Measurements from ENCODE around the gene KCTD13. TPM values are rescaled to one million over a fixed set of nuclear protein-coding genes. Genes with fewer than 3 reads are reported as not detected.

The KCTD13 gene
- total RNA-seq, 2 donors from 2014 or later = 14.3 to 49.1 TPM

DNA sequence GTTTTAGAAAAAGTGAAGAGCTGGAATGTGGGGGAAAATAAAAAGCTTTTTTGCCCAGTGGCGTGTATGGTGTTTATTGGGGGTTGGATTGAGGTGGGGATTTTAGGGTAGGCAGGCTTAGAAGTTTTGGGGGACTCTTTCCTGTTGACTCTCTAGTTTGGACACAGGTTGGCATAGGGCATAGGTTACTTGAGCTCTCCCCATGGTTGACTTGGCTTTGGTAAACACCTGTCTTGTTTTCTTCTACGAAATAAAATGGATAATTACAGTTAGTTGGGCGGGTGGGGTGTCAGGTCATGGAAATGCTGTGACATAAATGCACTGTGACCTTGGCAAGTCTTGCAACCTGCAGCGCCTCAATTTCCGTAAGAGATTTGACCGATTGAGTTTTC is 47.0 kb upstream of the KCTD13 start:
- intact Hi-C loops (cut with DNase I) = no loop called here
- Histone ChIP-seq H3K4me1 (peaks cover 35% of the 10 kb centered on the region), H3K4me3 (no peak overlapping the region), H3K27ac (peak overlapping the region in 3 of 4 donors; percentile 68 to 88 (median 88)), H3K9me3 (no peaks in the 10 kb centered on the region), H3K27me3 (no peaks in the 10 kb centered on the region), H3K36me3 (replicated peaks in 1 of 2; ENCODE audit: insufficient read depth in 1 of 2, low read depth in 2 of 2) (peaks cover 0 to 6% of the 10 kb centered on the region in 2 donors)
- no peak for TF ChIP-seq POLR2A (IDR thresholded peaks at IDR 0.05)
- TF ChIP-seq, protein P1, sequence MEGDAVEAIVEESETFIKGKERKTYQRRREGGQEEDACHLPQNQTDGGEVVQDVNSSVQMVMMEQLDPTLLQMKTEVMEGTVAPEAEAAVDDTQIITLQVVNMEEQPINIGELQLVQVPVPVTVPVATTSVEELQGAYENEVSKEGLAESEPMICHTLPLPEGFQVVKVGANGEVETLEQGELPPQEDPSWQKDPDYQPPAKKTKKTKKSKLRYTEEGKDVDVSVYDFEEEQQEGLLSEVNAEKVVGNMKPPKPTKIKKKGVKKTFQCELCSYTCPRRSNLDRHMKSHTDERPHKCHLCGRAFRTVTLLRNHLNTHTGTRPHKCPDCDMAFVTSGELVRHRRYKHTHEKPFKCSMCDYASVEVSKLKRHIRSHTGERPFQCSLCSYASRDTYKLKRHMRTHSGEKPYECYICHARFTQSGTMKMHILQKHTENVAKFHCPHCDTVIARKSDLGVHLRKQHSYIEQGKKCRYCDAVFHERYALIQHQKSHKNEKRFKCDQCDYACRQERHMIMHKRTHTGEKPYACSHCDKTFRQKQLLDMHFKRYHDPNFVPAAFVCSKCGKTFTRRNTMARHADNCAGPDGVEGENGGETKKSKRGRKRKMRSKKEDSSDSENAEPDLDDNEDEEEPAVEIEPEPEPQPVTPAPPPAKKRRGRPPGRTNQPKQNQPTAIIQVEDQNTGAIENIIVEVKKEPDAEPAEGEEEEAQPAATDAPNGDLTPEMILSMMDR (IDR thresholded peaks at IDR 0.05) = no peak
- 34 to 48% methylated on average over 6 of the region's 6 CpGs for WGBS, 2 donors
- no peak for DNase-seq
- no peak for ATAC-seq

DNA sequence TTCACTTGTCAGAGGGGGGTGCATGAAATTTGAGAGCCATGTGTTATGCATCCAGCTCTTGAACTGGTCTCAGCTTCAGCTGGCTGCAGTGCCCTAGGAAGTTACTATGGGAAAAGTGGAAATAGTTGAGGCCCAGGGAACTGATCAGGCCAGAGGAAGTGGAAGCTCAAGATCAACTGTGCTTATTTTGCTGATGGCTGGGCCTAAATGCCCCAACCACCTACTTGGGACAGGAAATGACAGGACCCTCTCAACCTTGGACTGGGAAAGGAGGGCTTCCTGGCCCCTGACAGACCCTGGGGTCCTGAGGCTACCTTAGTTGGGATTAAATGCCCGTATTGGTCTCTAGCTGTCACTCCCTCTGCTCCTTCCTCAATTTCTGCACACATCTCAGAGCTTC is 46.5 kb upstream of the KCTD13 start:
- Histone ChIP-seq H3K27me3 (no peaks in the 10 kb centered on the region), H3K4me1 (peaks cover 35% of the 10 kb centered on the region), H3K9me3 (no peaks in the 10 kb centered on the region), H3K36me3 (replicated peaks in 1 of 2; ENCODE audit: insufficient read depth in 1 of 2, low read depth in 2 of 2) (peaks cover 0 to 3% of the 10 kb centered on the region in 2 donors), H3K27ac (peak overlapping the region in 1 of 4 donors; percentile 88), H3K4me3 (no peak overlapping the region)
- intact Hi-C loops (cut with DNase I) = no loop called here
- TF ChIP-seq, protein P1 (IDR thresholded peaks at IDR 0.05) = no peak
- no peak for TF ChIP-seq POLR2A (IDR thresholded peaks at IDR 0.05)
- 77 to 94% methylated on average over 1 of the region's 1 CpG for WGBS, 2 donors
- DNase-seq (no peak), ATAC-seq (no peak)

DNA sequence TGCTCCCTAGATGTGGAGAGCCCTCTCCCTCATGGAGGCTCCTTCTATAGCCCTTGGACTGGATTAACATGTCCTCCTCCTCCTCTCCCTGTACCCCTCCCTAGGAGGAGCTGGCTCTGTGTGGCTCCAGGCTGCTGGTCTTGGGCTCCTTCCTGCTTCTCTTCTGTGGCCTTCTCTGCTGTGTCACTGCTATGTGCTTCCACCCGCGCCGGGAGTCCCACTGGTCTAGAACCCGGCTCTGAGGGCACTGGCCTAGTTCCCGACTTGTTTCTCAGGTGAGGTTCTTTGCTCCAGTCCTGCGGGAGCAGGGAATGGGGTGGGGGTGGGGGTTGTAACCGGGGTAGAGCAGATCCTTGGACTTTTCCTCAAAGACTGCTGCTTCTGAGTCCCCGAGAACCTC is 45.3 kb upstream of the KCTD13 start:
- Histone ChIP-seq H3K4me3 (no peak overlapping the region), H3K36me3 (replicated peaks in 1 of 2; ENCODE audit: insufficient read depth in 1 of 2, low read depth in 2 of 2) (peaks cover 0 to 3% of the 10 kb centered on the region in 2 donors), H3K27me3 (no peaks in the 10 kb centered on the region), H3K9me3 (no peaks in the 10 kb centered on the region), H3K27ac (no peak overlapping the region), H3K4me1 (peaks cover 25% of the 10 kb centered on the region)
- ATAC-seq (no peak), DNase-seq (no peak)
- TF ChIP-seq POLR2A (IDR thresholded peaks at IDR 0.05) = no peak
- TF ChIP-seq, protein P1 (IDR thresholded peaks at IDR 0.05) = no peak
- WGBS, 2 donors = 84 to 87% methylated on average over 8 of the region's 8 CpGs
- intact Hi-C loops (cut with DNase I) = no loop called here

DNA sequence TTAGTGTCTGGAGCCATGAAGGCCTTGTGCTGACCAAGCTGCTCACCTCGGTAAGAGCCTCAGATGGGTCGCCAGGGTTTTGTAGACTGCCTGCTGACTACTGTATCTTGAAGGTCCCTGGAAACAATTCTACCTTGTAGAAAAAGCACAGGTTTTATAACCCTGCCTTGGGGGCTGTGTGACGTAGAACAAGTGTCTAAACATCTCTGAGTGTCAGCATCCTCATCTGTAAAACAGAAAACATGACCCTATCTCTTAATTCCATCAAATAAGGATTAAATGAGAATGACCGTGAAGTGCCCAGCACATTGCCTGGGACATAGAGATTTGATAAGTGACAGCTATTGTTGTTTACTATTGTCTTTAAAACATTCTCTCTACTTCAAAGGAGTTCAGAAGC is 42.2 kb upstream of the KCTD13 start:
- DNase-seq (no peak), ATAC-seq (no peak)
- 78 to 90% methylated on average over 4 of the region's 4 CpGs for WGBS, 2 donors
- intact Hi-C loops (cut with DNase I) = no loop called here
- peaks cover 0 to 3% of the 10 kb centered on the region in 2 donors for H3K36me3 ChIP-seq (replicated peaks in 1 of 2; ENCODE audit: insufficient read depth in 1 of 2, low read depth in 2 of 2)
- no peaks in the 10 kb centered on the region for H3K27me3 ChIP-seq
- no peak overlapping the region for H3K27ac ChIP-seq
- H3K9me3 ChIP-seq = no peaks in the 10 kb centered on the region
- H3K4me1 ChIP-seq = peaks cover 4% of the 10 kb centered on the region
- TF ChIP-seq POLR2A (IDR thresholded peaks at IDR 0.05) = no peak
- TF ChIP-seq, protein P1 (IDR thresholded peaks at IDR 0.05) = no peak
- no peak overlapping the region for H3K4me3 ChIP-seq

DNA sequence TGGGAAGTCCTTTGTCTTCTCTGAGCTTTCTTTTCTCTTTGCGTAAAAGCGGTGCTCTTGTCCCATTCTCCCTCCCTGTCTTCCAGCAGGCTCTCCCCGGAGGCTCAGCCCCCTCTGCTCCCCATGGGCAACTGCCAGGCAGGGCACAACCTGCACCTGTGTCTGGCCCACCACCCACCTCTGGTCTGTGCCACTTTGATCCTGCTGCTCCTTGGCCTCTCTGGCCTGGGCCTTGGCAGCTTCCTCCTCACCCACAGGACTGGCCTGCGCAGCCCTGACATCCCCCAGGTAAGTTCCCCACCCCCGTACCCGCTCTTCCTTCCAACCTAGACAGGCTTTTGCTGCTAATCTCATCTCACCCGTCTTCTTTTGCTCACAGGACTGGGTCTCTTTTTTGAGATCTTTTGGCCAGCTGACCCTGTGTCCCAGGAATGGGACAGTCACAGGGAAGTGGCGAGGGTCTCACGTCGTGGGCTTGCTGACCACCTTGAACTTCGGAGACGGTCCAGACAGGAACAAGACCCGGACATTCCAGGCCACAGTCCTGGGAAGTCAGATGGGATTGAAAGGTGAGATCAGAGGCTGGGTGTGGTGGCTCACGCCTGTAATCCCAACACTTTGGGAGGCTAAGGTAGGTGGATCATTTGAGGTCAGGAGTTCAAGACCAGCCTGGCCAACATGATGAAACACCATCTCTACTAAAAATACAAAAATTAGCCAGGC is 37.2 kb upstream of the KCTD13 start:
- Histone ChIP-seq H3K9me3 (no peaks in the 10 kb centered on the region), H3K36me3 (replicated peaks in 1 of 2; ENCODE audit: insufficient read depth in 1 of 2, low read depth in 2 of 2) (no peaks in the 10 kb centered on the region), H3K27me3 (no peaks in the 10 kb centered on the region), H3K4me3 (no peak overlapping the region), H3K27ac (peak overlapping the region in 3 of 4 donors; percentile 72 to 92 (median 87)), H3K4me1 (peaks cover 16% of the 10 kb centered on the region)
- TF ChIP-seq, protein P1 (IDR thresholded peaks at IDR 0.05) = no peak
- TF ChIP-seq POLR2A (IDR thresholded peaks at IDR 0.05) = no peak
- intact Hi-C loops (cut with DNase I) = no loop called here
- no peak for ATAC-seq
- 75 to 79% methylated on average over 14 of the region's 14 CpGs for WGBS, 2 donors
- DNase-seq = no peak

Measured in body of pancreas (tissue), 4 donors.